HS-27A (cell line): ENCODE measurements around the gene ANKRD28.
A peak's percentile ranks its signal among the peaks of the same experiment; 100 is the strongest.

Source experiments
- DNase-seq: peaks from one replicate; pipeline ENCODE4 v3.0.0-alpha.2; 2012; ENCODE audit warnings: low read depth, missing footprints

The ANKRD28 gene

GRCh38 chr3:15664144-15664543, 133.6 kb downstream of the ANKRD28 start:
- DNase-seq = no peak

GRCh38 chr3:15660055-15660935, 137.5 kb downstream of the ANKRD28 start:
- no peak for DNase-seq

- DNase-seq = no peak
Measured at GRCh38 chr3:15659254-15659975, 138.4 kb downstream of the ANKRD28 start.

GRCh38 chr3:15657016-15657415, 140.8 kb downstream of the ANKRD28 start:
- no peak for DNase-seq

GRCh38 chr3:15656342-15656741, 141.4 kb downstream of the ANKRD28 start:
- DNase-seq = no peak

GRCh38 chr3:15654891-15655290, 142.9 kb downstream of the ANKRD28 start:
- no peak for DNase-seq

- no peak for DNase-seq
Measured at GRCh38 chr3:15654127-15654526, 143.7 kb downstream of the ANKRD28 start.

GRCh38 chr3:15653321-15653720, 144.5 kb downstream of the ANKRD28 start:
- no peak for DNase-seq

GRCh38 chr3:15651396-15651795, 146.4 kb downstream of the ANKRD28 start:
- no peak for DNase-seq

- DNase-seq = no peak
Measured at GRCh38 chr3:15649858-15650257, 147.9 kb downstream of the ANKRD28 start.

- DNase-seq = no peak
Measured at GRCh38 chr3:15649341-15649740, 148.4 kb downstream of the ANKRD28 start.

GRCh38 chr3:15647611-15648167, 150.1 kb downstream of the ANKRD28 start:
- peak; percentile 97 for DNase-seq

- DNase-seq = peak; percentile 100
Measured at GRCh38 chr3:15646851-15647511, 150.8 kb downstream of the ANKRD28 start.

- DNase-seq = peak; percentile 100
Measured at GRCh38 chr3:15645740-15646501, 151.9 kb downstream of the ANKRD28 start.

GRCh38 chr3:15645246-15645645, 152.5 kb downstream of the ANKRD28 start:
- DNase-seq = no peak

GRCh38 chr3:15638891-15639262, 158.9 kb downstream of the ANKRD28 start:
- DNase-seq = peak; percentile 62

- no peak for DNase-seq
Measured at GRCh38 chr3:15638193-15638890, 159.4 kb downstream of the ANKRD28 start.

- no peak for DNase-seq
Measured at GRCh38 chr3:15637131-15637951, 160.4 kb downstream of the ANKRD28 start.

GRCh38 chr3:15636028-15636709, 161.6 kb downstream of the ANKRD28 start:
- peak; percentile 96 for DNase-seq
